Psoas muscle (tissue), 8 donors: ENCODE data around the gene ZNF606. TPM values are rescaled to one million over a fixed set of nuclear protein-coding genes. Genes with fewer than 3 reads are reported as not detected.

ENCODE experiments used
- ATAC-seq, 4 donors: fragments of 200-7000 bp; cut with Tn5 transposase; one replicate each; pipeline ENCODE4 v1.9.1; 2020; ENCODE audit warnings: moderate library complexity in 3 of 4, mild to moderate bottlenecking in 2 of 4
- DNase-seq, 2 donors: peaks; one replicate each; pipeline ENCODE4 v3.0.0-alpha.2; 2020
- H3K27ac ChIP-seq: fragments of 200-600 bp; one replicate; pipeline ENCODE4 v1.8.0; 2022
- H3K27me3 ChIP-seq, 3 donors: fragments of 200-600 bp in 1 of 3; one replicate each; pipeline versions ENCODE4 v1.6.1 to v1.8.0; 2013 to 2022; ENCODE audit warnings: low read length in 2 of 3, mild to moderate bottlenecking in 2 of 3, moderate library complexity in 1 of 3; ENCODE audit not compliant: insufficient read depth in 3 of 3
- H3K36me3 ChIP-seq, 2 donors: fragments of 200-600 bp in 1 of 2; one replicate each; pipeline versions ENCODE4 v1.6.1 to v1.8.0; 2013 to 2022; ENCODE audit warnings: low read depth in 1 of 2, mild to moderate bottlenecking in 1 of 2, moderate library complexity in 1 of 2; ENCODE audit not compliant: insufficient read depth in 1 of 2
- H3K4me1 ChIP-seq: fragments of 200-600 bp; one replicate; pipeline ENCODE4 v1.8.0; 2022
- H3K4me3 ChIP-seq: fragments of 200-600 bp; one replicate; pipeline ENCODE4 v1.8.0; 2022; ENCODE audit warnings: mild to moderate bottlenecking
- H3K9me3 ChIP-seq: fragments of 200-600 bp; one replicate; pipeline ENCODE4 v1.8.0; 2022
- CTCF ChIP-seq: fragments of 200-600 bp; IDR thresholded peaks from one replicate; pipeline ENCODE4 v1.8.0; 2022; ENCODE audit warnings: antibody characterized with exemption
- WGBS, 3 donors: extraction: QIAGEN DNeasy Blood & Tissue Kit; methylation state at CpG; one replicate each; pipeline versions ENCODE4 v1.1.6 to v1.1.7; 2013; 5-methylcytosine and 5-hydroxymethylcytosine counted together
- intact Hi-C, 2 donors: fragments of 100-400 bp; cut with DNase I; formaldehyde crosslinking; loops; one replicate each; pipeline versions ENCODE4 v1.11.0 to v1.14.2; 2022
- polyA plus RNA-seq, 3 donors: library from polyadenylated mRNA; stranded (reverse); fragments of 200-250 nt; gene quantifications; one replicate each; pipeline ENCODE4 v1.2.3, GENCODE V29; 2013
- total RNA-seq, 4 donors: library from RNA; stranded (reverse); fragmentation: NEBNext Ultra II Directional in 2 of 4; extraction: Animal tissue kit (Norgen Biotek cat#: 25700) in 2 of 4; gene quantifications; one replicate each; pipeline versions ENCODE4 v1.2.1 to v1.2.4, GENCODE V29; 2021 to 2023
- donor health status: healthy with polysubstance abuse.
- donor health status: DM: no; HTN: no; CAD: no; lungs with moderate emphysema.
- donor health status: Bipolar disorder and iron deficiency.
- donor health status: healthy.
- donor health status: DM: yes; HTN: yes; CAD: no.
- donor health status: DM: no; HTN: no; CAD: no.
- donor health status: DM: no; HTN: no; CAD: no.
- donor health status: DM: yes; HTN: yes; CAD: no.

The ZNF606 gene
- total and polyA plus RNA-seq, 7 donors = 2.0 to 7.0 (median 3.9) TPM

GRCh38 chr19:57964761-57965160, 37.9 kb downstream of the ZNF606 start:
- no peak for TF ChIP-seq CTCF
- Histone ChIP-seq H3K27ac (no peak overlapping the region), H3K4me3 (no peak overlapping the region), H3K27me3 (no peaks in the 10 kb centered on the region), H3K4me1 (no peaks in the 10 kb centered on the region), H3K9me3 (peaks cover 91% of the 10 kb centered on the region), H3K36me3 (peaks cover 0 to 11% of the 10 kb centered on the region in 2 donors)
- intact Hi-C loops = no loop called here
- 80 to 93% (median 91%) methylated on average over 8 of the region's 8 CpGs for WGBS, 3 donors
- ATAC-seq = no peak
- DNase-seq = no peak

- TF ChIP-seq CTCF = no peak
- Histone ChIP-seq H3K36me3 (peaks cover 0 to 5% of the 10 kb centered on the region in 2 donors), H3K27me3 (no peaks in the 10 kb centered on the region), H3K4me3 (no peak overlapping the region), H3K27ac (no peak overlapping the region), H3K4me1 (no peaks in the 10 kb centered on the region), H3K9me3 (peaks cover 84% of the 10 kb centered on the region)
- intact Hi-C loops = no loop called here
- ATAC-seq (no peak), DNase-seq (no peak)
- WGBS, 3 donors = 71 to 84% (median 81%) methylated on average over 1 of the region's 1 CpG
Measured at GRCh38 chr19:57961785-57962184, 40.8 kb downstream of the ZNF606 start.

- Histone ChIP-seq H3K4me1 (no peaks in the 10 kb centered on the region), H3K27me3 (no peaks in the 10 kb centered on the region), H3K9me3 (peaks cover 52% of the 10 kb centered on the region), H3K4me3 (no peak overlapping the region), H3K36me3 (no peaks in the 10 kb centered on the region), H3K27ac (no peak overlapping the region)
- ATAC-seq = no peak
- 87 to 91% (median 87%) methylated on average over 4 of the region's 4 CpGs for WGBS, 3 donors
- no peak for DNase-seq
- intact Hi-C loops = no loop called here
- TF ChIP-seq CTCF = no peak
Measured at GRCh38 chr19:57954996-57955395, 47.6 kb downstream of the ZNF606 start.

GRCh38 chr19:57949702-57950101, 52.9 kb downstream of the ZNF606 start:
- no peak for TF ChIP-seq CTCF
- Histone ChIP-seq H3K27me3 (no peaks in the 10 kb centered on the region), H3K27ac (no peak overlapping the region), H3K36me3 (no peaks in the 10 kb centered on the region), H3K4me3 (no peak overlapping the region), H3K9me3 (peaks cover 47% of the 10 kb centered on the region), H3K4me1 (peaks cover 5% of the 10 kb centered on the region)
- intact Hi-C loops = no loop called here
- WGBS, 3 donors = 87 to 91% (median 91%) methylated on average over 11 to 12 of the region's 12 CpGs
- DNase-seq = no peak
- ATAC-seq = no peak

- no peak overlapping the region for H3K27ac ChIP-seq
- peaks cover 0 to under 1% of the 10 kb centered on the region in 2 donors for H3K36me3 ChIP-seq
- H3K27me3 ChIP-seq = no peaks in the 10 kb centered on the region
- peaks cover 50% of the 10 kb centered on the region for H3K9me3 ChIP-seq
- peaks cover 5% of the 10 kb centered on the region for H3K4me1 ChIP-seq
- intact Hi-C loops = no loop called here
- H3K4me3 ChIP-seq = no peak overlapping the region
- DNase-seq = no peak
- no peak for TF ChIP-seq CTCF
- WGBS, 3 donors = 92 to 96% (median 92%) methylated on average over 22 to 24 of the region's 24 CpGs
- ATAC-seq = no peak
Measured at GRCh38 chr19:57949296-57949695, 53.3 kb downstream of the ZNF606 start.
